ENCODE measurements around the gene CEMIP2.
A peak's percentile ranks its signal among the peaks of the same experiment; 100 is the strongest.
"Not testable (repeated sequence)": the region's sequence is repeated elsewhere in the genome, so short reads cannot be mapped to it uniquely, and the experiment has no call there.

CEMIP2 gene, protein sequence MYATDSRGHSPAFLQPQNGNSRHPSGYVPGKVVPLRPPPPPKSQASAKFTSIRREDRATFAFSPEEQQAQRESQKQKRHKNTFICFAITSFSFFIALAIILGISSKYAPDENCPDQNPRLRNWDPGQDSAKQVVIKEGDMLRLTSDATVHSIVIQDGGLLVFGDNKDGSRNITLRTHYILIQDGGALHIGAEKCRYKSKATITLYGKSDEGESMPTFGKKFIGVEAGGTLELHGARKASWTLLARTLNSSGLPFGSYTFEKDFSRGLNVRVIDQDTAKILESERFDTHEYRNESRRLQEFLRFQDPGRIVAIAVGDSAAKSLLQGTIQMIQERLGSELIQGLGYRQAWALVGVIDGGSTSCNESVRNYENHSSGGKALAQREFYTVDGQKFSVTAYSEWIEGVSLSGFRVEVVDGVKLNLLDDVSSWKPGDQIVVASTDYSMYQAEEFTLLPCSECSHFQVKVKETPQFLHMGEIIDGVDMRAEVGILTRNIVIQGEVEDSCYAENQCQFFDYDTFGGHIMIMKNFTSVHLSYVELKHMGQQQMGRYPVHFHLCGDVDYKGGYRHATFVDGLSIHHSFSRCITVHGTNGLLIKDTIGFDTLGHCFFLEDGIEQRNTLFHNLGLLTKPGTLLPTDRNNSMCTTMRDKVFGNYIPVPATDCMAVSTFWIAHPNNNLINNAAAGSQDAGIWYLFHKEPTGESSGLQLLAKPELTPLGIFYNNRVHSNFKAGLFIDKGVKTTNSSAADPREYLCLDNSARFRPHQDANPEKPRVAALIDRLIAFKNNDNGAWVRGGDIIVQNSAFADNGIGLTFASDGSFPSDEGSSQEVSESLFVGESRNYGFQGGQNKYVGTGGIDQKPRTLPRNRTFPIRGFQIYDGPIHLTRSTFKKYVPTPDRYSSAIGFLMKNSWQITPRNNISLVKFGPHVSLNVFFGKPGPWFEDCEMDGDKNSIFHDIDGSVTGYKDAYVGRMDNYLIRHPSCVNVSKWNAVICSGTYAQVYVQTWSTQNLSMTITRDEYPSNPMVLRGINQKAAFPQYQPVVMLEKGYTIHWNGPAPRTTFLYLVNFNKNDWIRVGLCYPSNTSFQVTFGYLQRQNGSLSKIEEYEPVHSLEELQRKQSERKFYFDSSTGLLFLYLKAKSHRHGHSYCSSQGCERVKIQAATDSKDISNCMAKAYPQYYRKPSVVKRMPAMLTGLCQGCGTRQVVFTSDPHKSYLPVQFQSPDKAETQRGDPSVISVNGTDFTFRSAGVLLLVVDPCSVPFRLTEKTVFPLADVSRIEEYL (N-terminal part only)

DNA sequence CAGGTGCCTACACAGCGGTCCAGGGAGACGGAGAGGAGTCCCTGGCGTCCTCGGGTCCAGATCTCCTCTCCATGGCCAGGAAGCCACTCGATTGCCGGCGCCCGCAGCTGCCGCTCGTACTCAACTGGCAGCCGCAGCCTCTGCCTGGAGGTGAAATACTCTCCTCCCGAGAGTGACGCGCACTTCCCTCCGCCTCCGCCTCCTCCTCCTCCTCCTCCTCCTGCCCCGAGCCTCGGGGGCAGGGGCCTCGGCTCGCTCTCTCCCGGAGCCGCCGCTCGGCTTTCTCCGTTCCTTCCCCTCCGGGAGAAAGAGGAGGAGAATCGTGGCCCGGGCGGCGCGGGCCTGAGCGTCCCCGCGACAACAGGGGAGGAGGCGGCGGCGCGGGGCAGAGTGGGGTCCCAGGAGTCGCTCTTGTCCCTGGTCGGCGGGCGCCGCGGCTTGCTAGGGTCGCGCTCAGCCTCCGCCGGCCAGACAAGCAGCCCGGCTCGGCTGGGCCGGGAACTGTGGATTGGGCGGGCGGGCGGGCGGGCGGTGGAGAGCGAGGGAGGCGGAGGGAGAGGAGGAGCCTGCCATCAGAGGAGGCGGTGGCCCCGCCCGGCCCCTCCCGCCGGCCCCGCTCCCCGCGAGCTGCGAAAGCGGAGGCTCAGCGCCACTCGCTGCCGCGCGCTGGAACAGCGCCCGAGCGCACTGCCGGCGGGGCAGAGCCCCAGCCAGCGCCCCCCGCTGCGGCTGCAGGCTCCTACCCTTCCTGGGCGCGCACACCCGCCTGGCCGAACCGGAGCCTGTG is at the start of gene CEMIP2:
CEMIP2 (minus strand) TSS at position 126 of the 787 bp plus-strand sequence. CDS start 18,140 bp downstream, outside the sequence.
- peak; percentile 85 for DNase-seq

DNA sequence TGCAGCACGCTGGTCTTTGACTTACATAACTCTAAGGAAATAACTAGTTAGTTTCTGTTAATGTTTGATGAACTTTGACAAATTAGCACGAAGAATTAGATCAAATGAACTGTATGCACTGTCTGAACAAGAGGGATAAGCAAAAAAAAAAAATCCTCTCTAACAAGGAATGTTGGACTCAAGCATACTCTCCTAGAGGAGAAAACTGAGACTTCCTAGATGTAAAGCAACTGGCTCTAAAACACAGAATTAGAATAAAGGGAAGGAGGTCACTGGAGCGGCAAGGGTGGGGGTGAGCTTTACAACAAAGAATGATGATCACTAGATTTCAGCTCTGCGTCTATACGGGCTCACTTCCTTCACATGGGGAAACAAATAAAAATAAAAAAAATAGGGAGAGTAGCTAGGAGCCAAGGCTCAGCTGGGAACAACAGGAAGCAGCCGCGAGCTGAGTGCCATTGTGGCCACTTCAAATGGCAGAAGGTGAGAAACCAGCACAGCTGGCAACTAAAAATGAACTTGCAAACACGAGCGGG is 48.7 kb upstream of the CEMIP2 start:
- DNase-seq = no peak

DNA sequence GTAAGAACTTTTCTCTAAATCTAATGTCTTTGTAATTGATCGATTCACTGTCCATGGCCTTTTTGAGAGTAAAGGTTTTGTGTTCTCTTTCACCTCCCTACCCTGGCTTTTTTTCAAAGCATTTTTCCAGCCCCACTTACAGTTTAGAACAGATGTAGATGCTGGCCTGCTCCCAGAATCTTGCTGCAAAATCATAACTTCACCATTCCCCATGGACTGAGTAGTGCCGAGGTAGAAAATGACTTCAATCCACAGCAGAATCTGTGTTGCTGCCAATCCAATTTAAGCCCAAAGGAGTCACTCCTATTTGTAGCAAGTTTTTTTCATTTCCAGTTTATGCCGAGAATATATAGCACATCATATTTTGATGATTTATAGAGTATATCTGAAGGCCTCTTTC is 46.5 kb upstream of the CEMIP2 start:
- DNase-seq = no peak

DNA sequence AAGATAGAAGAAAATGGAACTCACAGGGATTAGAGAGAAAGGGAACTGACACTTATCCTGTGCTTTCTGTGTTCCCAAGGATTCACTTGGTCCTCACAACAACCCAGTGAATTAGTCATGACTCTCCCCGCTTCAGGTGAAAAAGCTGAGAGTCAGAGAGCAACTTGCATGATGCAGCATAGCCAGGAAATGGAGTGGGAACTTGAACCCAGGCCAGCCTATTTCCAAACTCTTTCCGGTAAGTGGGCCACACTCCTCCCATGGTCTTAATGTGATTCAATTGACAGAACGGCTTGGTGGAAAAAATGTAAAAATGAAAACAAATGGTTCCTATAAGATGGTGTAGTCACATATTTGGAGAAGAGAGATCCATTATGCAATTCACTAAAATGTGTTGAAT is 45.9 kb upstream of the CEMIP2 start:
- DNase-seq = no peak

DNA sequence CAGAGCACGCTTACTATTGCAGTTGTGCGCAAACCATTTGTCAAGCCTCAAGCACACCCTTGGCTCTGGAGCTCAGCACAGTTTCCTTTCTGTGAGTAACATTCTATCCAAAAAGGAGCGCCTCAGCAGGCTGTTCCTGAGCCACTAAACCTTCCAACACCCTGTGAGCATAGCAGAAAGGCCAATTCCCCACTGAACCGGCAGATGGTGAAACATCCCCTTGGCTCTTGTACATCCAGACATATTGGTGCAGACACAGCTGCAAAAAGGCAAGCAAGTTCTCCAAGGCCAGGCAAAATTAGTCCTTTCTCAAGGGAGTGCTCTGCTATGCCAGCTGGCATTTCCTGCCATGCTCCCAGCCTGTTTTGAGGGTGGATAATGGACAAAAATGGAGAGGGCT is 44.1 kb upstream of the CEMIP2 start:
- DNase-seq = no peak

DNA sequence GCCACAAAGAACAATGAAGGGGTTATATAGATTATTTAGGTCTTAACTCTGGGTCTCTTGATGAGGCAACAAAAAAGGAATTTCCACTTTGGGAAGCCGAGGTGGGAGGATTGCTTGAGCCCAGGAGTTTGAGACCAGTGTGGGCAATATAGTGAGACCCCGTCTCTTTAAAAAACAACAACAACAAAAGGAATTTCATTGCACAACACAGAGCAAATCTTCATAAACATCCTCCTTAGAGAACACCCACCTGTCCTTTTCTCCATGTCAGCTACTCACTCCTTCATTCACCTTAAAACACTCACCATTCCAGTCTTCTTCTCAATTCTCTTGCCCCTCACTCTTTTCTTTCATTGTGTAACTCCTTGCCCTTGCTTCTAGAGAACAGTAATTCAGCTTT is 39.8 kb upstream of the CEMIP2 start:
- no peak for DNase-seq

DNA sequence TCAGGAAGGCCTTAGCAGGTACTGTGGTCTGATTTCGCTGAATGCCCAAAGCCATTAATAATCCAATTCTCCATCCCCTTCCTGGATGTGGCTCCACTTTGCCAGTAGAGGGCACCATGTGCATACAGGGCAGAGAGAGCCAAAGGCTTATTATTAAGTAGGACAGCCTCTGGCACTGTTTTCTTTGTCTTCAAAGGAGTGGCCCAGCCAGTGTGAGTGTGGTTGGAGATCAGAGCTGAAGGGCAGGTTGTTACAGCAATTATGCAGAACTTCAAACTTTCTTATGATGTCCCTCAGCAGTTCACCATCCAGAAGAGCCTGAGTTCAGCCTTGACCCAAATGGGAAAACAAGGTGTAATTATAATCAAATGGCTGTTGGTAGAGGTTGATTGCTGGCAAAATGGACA is 38.6 kb upstream of the CEMIP2 start:
- peak; percentile 71 for DNase-seq

DNA sequence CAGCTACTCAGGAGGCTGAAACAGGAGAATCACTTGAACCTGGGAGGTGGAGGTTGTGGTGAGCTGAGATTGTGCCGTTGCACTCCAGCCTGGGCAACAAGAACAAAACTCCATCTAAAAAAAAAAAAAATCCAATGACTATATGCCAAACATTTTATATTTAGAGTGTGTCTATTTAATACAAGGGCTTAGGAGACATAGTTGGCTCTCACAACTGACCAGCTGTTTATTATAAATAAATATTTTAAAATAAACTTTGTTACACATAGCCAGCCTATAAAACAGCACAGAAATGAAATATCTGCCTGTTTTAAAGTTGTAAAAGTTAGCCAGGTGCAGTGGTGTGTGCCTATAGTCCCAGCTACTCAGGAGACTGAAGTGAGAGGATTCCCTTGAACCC is 36.8 kb upstream of the CEMIP2 start:
- DNase-seq = not testable (repeated sequence)

DNA sequence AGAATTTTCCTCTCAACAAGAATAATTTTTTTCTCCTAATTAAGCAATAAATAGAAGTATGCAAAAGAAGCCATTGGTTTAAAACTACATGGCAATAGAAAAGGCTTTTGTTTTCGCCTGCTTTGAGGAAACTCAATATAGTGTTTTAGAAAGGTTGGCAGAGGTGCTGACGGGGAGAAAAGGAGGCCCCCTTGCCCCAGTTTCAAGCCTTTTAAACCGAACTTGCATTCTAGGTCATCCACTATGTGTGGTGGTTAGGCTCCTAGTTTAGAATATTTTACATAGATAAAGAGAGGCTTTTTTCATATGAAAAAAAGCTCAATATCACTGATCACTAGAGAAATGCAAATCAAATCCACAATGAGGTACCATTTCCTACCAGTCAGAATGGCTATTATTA is 33.5 kb upstream of the CEMIP2 start:
- no peak for DNase-seq

DNA sequence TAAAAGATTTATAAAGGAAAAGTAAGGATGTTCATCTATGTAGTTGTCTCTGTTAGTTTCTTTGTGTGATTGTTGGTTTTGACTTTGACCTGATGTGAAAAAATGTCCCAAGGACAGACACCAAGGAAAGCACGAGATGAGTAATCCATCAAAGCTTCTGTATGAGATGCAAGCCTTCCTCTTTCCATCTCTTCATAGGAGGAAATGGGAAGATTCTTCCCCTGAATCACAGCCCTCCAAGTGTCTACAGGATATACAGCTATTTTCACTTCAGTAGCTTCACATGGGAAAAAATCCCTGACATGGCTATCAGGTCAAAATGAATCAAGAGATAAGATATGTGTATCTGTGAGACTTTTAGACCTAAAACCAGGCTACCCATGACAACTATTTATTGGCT is 29.0 kb upstream of the CEMIP2 start:
- DNase-seq = no peak

DNA sequence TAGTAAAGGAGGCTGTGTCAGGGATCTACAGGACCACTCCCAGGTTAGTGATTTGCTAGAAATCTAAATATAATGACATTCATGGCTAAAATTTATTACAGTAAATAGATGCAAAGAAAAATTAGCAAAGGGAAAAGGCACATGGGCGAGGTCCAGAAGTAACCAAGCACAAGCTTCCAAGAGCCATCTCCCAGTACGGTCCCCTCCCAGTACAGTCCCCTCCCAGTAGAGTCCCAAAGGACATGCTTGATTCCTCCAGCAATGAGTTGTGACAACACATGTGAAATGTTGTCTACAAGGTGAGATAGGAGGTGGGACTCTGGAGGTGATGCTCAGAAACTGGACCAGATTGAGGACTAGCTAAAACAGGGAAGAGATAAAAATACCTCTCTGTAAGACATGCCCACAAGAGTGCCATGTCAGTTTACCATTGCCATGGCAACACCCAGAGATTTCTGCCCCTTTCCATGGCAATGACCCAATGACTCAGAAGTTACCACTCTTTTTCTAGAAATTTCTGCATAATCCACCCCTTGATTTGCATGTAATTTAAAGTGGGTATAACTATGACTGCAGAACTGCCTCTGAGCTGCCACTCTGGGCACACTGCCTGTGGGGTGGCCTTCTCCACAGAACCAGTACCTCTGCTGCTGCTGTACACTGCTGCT is 27.9 kb upstream of the CEMIP2 start:
- DNase-seq = no peak

DNA sequence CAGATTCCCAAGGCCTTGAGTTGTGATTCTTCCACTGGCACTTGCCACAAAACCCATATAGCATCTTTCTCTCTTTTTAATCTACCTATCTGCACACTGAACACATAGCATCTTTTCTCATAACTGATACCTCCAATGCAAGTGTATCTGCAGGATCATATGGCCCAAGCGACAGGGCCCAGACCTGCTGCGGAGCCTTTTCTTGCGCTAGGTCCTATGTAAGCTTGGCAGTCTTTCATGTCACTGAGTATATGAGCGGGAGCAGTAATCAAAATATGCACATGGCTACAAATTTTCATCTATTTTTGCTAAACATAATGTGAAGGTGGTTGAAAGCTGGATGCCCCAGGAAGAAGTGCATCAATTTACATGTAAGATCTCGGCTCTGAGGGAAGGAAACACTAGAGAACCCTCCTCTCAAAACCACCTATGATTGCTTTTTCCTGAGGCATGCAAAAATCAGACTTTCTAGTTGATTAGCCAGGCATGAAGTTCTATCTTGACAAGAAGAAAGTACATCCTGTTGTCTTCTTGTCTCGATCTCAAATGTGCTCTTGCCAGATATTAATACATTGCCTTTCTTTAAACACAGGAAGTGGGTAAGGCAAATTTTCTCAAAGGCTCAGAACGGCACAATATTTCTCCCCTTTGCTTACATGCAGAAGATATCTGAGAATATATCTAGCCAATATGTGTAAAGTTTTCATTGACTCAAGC is 26.9 kb upstream of the CEMIP2 start:
- no peak for DNase-seq

DNA sequence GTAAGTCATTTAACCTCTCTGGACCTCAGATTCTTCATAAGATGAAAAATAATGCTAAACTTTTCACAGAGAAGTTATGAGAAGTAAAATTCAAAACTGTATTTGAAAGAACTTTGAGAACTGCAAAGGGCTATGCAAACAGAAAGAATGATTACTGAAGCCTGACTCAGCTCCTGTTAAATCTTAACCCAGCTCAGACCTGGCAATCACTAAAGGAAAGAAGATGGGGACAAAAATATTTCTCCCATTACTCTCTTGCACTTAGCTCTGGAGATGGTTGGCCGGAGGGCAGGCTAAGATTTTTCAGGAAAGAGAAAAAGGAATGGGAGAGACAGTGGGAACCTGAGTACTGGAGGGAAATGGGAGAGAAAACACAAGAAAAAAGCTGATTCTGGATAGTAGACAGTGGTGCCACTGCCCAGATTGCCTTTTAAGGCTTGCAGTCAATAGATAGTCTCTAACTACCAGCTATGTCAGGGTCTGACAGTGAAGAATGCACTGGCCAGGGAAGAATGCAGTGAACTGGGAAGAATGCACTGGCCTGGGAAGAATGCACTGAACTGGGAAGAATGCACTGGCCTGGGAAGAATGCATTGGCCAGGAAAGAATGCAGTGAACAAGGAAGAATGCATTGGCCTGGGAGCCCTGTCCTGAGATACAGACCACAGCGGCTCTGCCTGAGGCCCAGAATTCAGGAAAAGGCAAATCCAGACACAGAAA is 25.2 kb upstream of the CEMIP2 start:
- DNase-seq = no peak

DNA sequence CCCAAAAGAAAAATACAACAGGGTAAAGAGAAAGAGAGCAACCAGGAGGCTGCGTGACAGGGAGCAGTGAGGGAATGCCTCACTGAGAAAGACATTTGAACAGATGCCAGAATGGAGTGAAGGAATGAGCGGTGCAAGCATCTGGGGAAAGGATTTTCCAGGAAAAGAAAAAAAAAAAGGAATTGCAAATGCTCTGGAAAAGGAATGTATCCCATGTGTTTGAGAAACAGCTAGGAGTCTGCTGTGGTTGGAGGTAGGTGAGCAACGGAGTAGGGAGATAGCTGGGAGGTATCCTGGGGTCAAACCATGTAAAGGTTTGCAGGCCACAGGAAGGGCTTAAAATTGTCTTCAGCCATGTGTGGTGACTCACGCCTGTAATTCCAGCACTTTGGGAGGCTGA is 23.6 kb upstream of the CEMIP2 start:
- DNase-seq = no peak

DNA sequence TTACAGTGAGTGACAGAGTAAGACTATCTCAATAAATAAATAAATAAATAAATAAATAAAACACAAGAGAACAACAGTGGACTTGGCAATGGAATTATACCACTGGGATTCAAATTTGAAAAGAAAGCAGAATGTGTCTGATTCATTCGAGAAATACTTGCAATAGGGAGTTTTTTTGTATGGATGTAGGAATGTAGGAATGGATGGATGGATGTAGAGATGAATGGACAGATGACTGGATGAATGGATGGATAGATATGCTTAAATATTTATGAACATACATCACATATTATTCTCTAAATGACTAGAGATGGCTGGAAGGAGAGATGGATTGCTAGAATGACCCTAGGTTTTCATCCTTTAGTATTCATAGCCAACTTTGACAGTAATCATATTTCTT is 22.0 kb upstream of the CEMIP2 start:
- DNase-seq = no peak

DNA sequence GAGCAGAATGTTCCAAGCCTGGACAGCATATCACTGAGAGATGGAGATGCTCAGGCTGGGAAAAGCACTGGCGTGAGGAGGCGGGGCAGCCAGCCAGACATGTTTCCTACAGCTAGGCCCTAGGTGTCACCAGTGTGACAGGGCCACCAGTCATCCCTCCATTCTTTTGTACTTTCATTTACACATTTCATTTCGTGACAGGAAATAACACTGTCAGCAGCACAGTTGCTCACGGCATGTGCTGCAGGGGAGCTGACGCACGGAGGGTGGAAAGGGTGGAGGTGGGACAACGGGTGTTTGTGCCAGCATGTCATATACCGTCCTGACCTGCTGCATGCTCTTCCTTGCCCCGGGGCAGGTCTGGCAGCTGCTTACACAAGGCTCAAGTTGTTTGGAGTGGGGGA is 14.8 kb upstream of the CEMIP2 start:
- peak; percentile 21 for DNase-seq

DNA sequence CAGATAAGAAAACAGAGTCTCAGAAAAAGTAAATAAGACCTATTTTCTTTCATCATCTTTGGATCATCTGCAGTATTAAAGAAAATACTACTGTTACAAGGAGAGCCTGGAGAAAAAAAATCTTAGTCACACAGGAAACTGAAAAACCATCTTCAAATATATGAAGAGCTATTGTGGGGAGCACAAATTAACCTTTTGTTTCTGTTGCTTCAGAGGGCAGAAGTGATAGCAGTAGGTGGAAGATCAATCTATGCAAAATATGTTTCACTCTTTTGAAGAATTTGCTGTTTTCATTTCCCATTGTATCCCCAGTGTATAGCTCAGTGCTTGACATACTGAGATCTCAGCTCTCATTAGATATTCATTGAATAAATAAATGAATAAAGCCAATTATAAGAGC is 13.1 kb upstream of the CEMIP2 start:
- no peak for DNase-seq

DNA sequence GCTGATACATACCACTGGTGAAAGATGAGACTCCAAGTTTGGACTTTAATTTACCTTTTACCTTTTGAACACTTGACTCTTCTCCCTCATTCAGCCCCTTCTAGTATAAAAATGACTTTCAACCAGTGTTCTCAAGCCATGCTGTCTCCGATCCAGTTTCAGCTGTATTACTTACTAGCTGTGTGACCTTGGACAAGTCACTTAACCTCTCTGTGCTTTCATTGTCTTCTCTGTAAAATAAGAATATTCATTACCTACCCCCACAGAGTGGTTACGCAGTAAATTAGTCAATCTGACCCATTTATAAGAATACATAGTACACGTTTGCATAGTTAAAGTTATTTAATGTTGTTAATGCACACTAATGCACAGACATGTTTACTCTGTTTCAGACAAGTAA is 12.6 kb upstream of the CEMIP2 start:
- DNase-seq = no peak

DNA sequence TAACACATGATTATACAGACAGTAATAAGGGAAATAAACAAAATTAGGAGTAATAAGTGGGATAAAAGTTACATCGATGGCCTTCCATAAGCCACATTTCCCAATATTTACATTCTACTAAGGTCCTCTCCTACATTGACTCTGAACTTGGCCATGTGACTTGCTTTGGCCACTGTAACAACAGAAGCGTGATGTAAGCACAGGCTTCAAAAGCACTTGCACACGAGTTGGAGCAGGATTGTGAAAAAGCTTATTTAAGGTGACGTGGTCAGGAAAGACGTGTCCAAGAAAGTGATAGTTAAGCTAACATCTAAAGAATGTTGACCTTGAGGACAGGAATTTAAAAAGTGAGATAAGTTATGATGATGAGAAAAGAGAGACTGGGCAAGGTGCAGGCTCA is 9.8 kb upstream of the CEMIP2 start:
- DNase-seq = no peak

DNA sequence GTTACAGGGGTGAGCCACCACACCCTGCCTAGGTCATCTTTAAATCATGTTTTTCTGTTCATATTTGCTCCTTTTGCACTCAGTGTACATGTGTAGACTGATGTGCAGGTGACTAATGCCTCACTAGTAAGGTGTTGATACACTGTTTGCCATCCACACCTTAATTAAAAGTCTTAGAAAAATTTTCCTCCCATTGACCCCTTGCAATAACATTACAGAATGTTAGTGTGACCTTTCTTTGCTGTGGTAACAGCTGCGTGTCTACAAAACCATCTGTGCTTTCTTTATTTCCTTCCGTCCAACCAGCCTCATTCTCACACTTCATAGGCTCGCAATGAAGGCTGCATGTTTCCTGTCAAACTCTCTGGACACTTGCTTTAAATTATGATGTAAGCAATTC is 6.6 kb upstream of the CEMIP2 start:
- no peak for DNase-seq

Measured in COR-L47 (cell line).